GM12878 (cell line): ENCODE data around the gene DIP2C. TPM values are rescaled to one million over a fixed set of nuclear protein-coding genes. Genes with fewer than 3 reads are reported as not detected.

Experiments
- ATAC-seq: fragments of 200-7000 bp; cut with Tn5 transposase; 3 replicates; pipeline ENCODE4 v1.9.1; 2020; ENCODE audit warnings: mild to moderate bottlenecking, moderate library complexity
- BruUV-seq: library from RNA; stranded (reverse); fragments of 400-500 nt; replicated peaks from 2 replicates; lab custom pipeline; 2021; lab: Mats Ljungman, UMichigan
- CTCF ChIA-PET: fragments of 300-600 bp; sonication (Branson Sonifier 250); formaldehyde crosslinking; extraction: SDS; loops from one replicate; lab custom pipeline; 2021; ENCODE audit warnings: inconsistent platforms; lab: Yijun Ruan, JAX
- POLR2A ChIA-PET: fragments of 350-600 bp; formaldehyde crosslinking; extraction: SDS; loops from one replicate; lab custom pipeline; 2021; ENCODE audit warnings: inconsistent platforms; lab: Charles Lee
- RAD21 ChIA-PET: fragments of 300-600 bp; sonication (Branson Sonifier 250); formaldehyde crosslinking; loops from one replicate; lab custom pipeline; 2023; ENCODE audit warnings: antibody characterized with exemption; ENCODE audit not compliant: unreplicated experiment; lab: Charles Lee
- SMC1A ChIA-PET: fragments of 300-600 bp; sonication (Branson Sonifier 250); formaldehyde crosslinking; loops from one replicate; lab custom pipeline; 2023; ENCODE audit not compliant: unreplicated experiment, uncharacterized antibody; lab: Charles Lee
- DNase-seq: peaks from one replicate; pipeline ENCODE4 v3.0.0-alpha.2; 2011; ENCODE audit warnings: low read depth, low spot score
- FAIRE-seq: peaks from 3 replicates; lab custom pipeline; 2011; peaks lifted over from hg19 to GRCh38; lab: Jason Lieb, UNC
- H2AFZ ChIP-seq: 2 replicates; pipeline ENCODE4 v1.6.0; 2011; ENCODE audit warnings: low read depth, low read length, control low read depth; ENCODE audit not compliant: control insufficient read depth
- H3K27ac ChIP-seq: 2 replicates; pipeline ENCODE4 v1.5.1; 2011; ENCODE audit warnings: control low read depth; ENCODE audit not compliant: control insufficient read depth, insufficient read depth
- H3K27me3 ChIP-seq, 2 experiments: replicated peaks in 1 of 2; 2 replicates each; pipeline versions ENCODE4 v1.6.0 to v1.6.1; 2011; ENCODE audit warnings: low read length in 1 of 2; ENCODE audit not compliant: control insufficient read depth in 2 of 2, insufficient read depth in 2 of 2
- H3K36me3 ChIP-seq, 2 experiments: 2 replicates each; pipeline ENCODE4 v1.5.1; 2011; ENCODE audit warnings: low read length in 1 of 2; ENCODE audit not compliant: control insufficient read depth in 2 of 2, insufficient read depth in 2 of 2
- H3K4me1 ChIP-seq: 2 replicates; pipeline ENCODE4 v1.6.1; 2011; ENCODE audit warnings: mild to moderate bottlenecking, low read length, moderate library complexity, mixed read lengths; ENCODE audit not compliant: control insufficient read depth, insufficient read depth
- H3K4me2 ChIP-seq: 2 replicates; pipeline ENCODE4 v1.6.0; 2011; ENCODE audit warnings: control low read depth; ENCODE audit not compliant: control insufficient read depth, insufficient read depth
- H3K4me3 ChIP-seq: fragments of 200-600 bp; sonication (generic); 2 replicates; pipeline ENCODE4 v1.5.1; 2016
- H3K79me2 ChIP-seq: 2 replicates; pipeline ENCODE4 v1.6.0; 2011; ENCODE audit warnings: low read length; ENCODE audit not compliant: control insufficient read depth, insufficient read depth
- H3K9ac ChIP-seq: 2 replicates; pipeline ENCODE4 v1.8.0; 2011; ENCODE audit warnings: low read length, control low read depth, mixed read lengths; ENCODE audit not compliant: control insufficient read depth, insufficient read depth
- H3K9me3 ChIP-seq: replicated peaks from 3 replicates; pipeline ENCODE4 v1.5.1; 2011; ENCODE audit warnings: mild to moderate bottlenecking, low read length; ENCODE audit not compliant: control insufficient read depth, insufficient read depth
- H4K20me1 ChIP-seq: 2 replicates; pipeline ENCODE4 v1.6.0; 2011; ENCODE audit not compliant: control insufficient read depth, insufficient read depth
- CEBPB ChIP-seq, 2 experiments: fragments of 150-350 bp in 1 of 2; IDR thresholded peaks; 2 replicates each; pipeline ENCODE4 v1.6.1; 2012 to 2014; ENCODE audit warnings: low read depth in 2 of 2, low read length in 2 of 2, borderline replicate concordance in 1 of 2, inconsistent platforms in 1 of 2
- ESRRA ChIP-seq: IDR thresholded peaks from 2 replicates; pipeline ENCODE4 v1.6.1; 2012; ENCODE audit warnings: mild to moderate bottlenecking, low read length, improper control_type of control experiment
- FOXK2 ChIP-seq: fragments of 450-650 bp; IDR thresholded peaks from 2 replicates; pipeline ENCODE4 v1.6.1; 2017; ENCODE audit warnings: mild to moderate bottlenecking, moderate library complexity
- KLF5 ChIP-seq: fragments of 450-650 bp; IDR thresholded peaks from 2 replicates; pipeline ENCODE4 v1.6.1; 2014; ENCODE audit warnings: mild to moderate bottlenecking; ENCODE audit not compliant: partially characterized antibody
- NFYB ChIP-seq: IDR thresholded peaks from 2 replicates; pipeline ENCODE4 v1.6.1; 2011; ENCODE audit warnings: low read depth, mild to moderate bottlenecking, low read length, improper control_type of control experiment, moderate library complexity; ENCODE audit not compliant: insufficient read depth
- PAX5 ChIP-seq: IDR thresholded peaks from 2 replicates; pipeline ENCODE4 v1.6.1; 2011; ENCODE audit warnings: low read depth, low read length, borderline replicate concordance
- PML ChIP-seq: IDR thresholded peaks from 2 replicates; pipeline ENCODE4 v1.6.1; 2012; ENCODE audit warnings: low read length, inconsistent platforms
- RAD51 ChIP-seq: fragments of 450-650 bp; IDR thresholded peaks from 2 replicates; pipeline ENCODE4 v1.6.1; 2016; ENCODE audit warnings: moderate library complexity, mild to moderate bottlenecking, inconsistent platforms
- RELA ChIP-seq: fragments of 450-650 bp; IDR thresholded peaks from 2 replicates; pipeline ENCODE4 v1.8.0; 2014; ENCODE audit warnings: borderline replicate concordance; ENCODE audit not compliant: partially characterized antibody
- RUNX3 ChIP-seq: IDR thresholded peaks from 2 replicates; pipeline ENCODE4 v1.6.1; 2012; ENCODE audit warnings: low read length, inconsistent platforms
- SIN3A ChIP-seq: IDR thresholded peaks from 2 replicates; pipeline ENCODE4 v1.6.1; 2012; ENCODE audit warnings: low read depth, low read length, improper control_type of control experiment
- SIX5 ChIP-seq: IDR thresholded peaks from 2 replicates; pipeline ENCODE4 v1.6.1; 2011; ENCODE audit warnings: mild to moderate bottlenecking, low read depth, low read length, moderate library complexity; ENCODE audit not compliant: severe bottlenecking
- SMC3 ChIP-seq: IDR thresholded peaks from 2 replicates; pipeline ENCODE4 v1.6.1; 2011; ENCODE audit warnings: low read length, improper control_type of control experiment, borderline replicate concordance
- TAF1 ChIP-seq: IDR thresholded peaks from 2 replicates; pipeline ENCODE4 v1.6.1; 2011; ENCODE audit warnings: mild to moderate bottlenecking, low read depth, low read length, borderline replicate concordance
- TCF12 ChIP-seq: IDR thresholded peaks from 2 replicates; pipeline ENCODE4 v1.6.1; 2011; ENCODE audit warnings: low read depth, mild to moderate bottlenecking, low read length
- TCF7 ChIP-seq: IDR thresholded peaks from 2 replicates; pipeline ENCODE4 v1.6.1; 2014; ENCODE audit warnings: antibody characterized with exemption, borderline replicate concordance
- ZNF274 ChIP-seq: IDR thresholded peaks from one replicate; pipeline ENCODE4 v1.8.0; 2011; ENCODE audit not compliant: insufficient read length, insufficient read depth
- WGBS: methylation state at CpG from one replicate; pipeline ENCODE4 v1.1.6; 2016; ENCODE audit warnings: low lambda C conversion rate; ENCODE audit not compliant: insufficient replicate concordance, insufficient coverage; ENCODE audit errors: missing lambda C conversion rate; 5-methylcytosine and 5-hydroxymethylcytosine counted together
- in situ Hi-C: fragments of 300-500 bp; cut with MboI; formaldehyde crosslinking; loops from 9 replicates; pipeline ENCODE4 v1.14.3; 2018; ENCODE audit warnings: mixed read lengths
- intact Hi-C: fragments of 100-400 bp; cut with micrococcal nuclease; formaldehyde crosslinking; loops from one replicate; pipeline ENCODE4 v1.14.2; 2022; ENCODE audit not compliant: unreplicated experiment
- polyA plus RNA-seq, 11 experiments: library from polyadenylated mRNA; depleted of rRNA in 4 of 11; unstranded in 6 of 11; stranded (reverse) in 5 of 11; fragments of >200 nt; fragmentation: Nextera tagmentation in 4 of 11; fragmentation: Illumina TruSeq in 1 of 11; extraction: Ambion mirVana in 4 of 11; extraction: Trizol in 1 of 11; gene quantifications; 1 replicate in 1 of 11; 2 replicates in 10 of 11; pipeline versions ENCODE4 v1.2.1 to v1.2.3, GENCODE V29; 2011 to 2016; ENCODE audit warnings: inconsistent platforms in 2 of 11, missing spikeins in 2 of 11, low read depth in 1 of 11
- total RNA-seq, 4 experiments: library from RNA; depleted of rRNA in 3 of 4; stranded (reverse); fragments of >200 nt in 3 of 4; fragmentation: Illumina TruSeq in 1 of 4; extraction: Trizol in 1 of 4; gene quantifications; 2 replicates each; pipeline versions ENCODE4 v1.2.1 to v1.2.3, GENCODE V29; 2013 to 2021
- TF ChIP-seq, protein P1 (sequence below): fragments of 450-650 bp; formaldehyde crosslinking; IDR thresholded peaks from 2 replicates; pipeline ENCODE4 v1.4.0; 2022; ENCODE audit warnings: mild to moderate bottlenecking, moderate library complexity
- TF ChIP-seq, protein P2 (sequence below): fragments of 450-650 bp; IDR thresholded peaks from 2 replicates; pipeline ENCODE4 v1.6.1; 2018; ENCODE audit warnings: mild to moderate bottlenecking, low read depth, moderate library complexity; ENCODE audit not compliant: partially characterized antibody

The DIP2C gene
- total and polyA plus RNA-seq, 10 of the 15 experiments (the other 5 are each of a cell fraction or from before 2014, with no cell fraction given) = 0.01 to 0.10 (median 0.06) TPM

DNA sequence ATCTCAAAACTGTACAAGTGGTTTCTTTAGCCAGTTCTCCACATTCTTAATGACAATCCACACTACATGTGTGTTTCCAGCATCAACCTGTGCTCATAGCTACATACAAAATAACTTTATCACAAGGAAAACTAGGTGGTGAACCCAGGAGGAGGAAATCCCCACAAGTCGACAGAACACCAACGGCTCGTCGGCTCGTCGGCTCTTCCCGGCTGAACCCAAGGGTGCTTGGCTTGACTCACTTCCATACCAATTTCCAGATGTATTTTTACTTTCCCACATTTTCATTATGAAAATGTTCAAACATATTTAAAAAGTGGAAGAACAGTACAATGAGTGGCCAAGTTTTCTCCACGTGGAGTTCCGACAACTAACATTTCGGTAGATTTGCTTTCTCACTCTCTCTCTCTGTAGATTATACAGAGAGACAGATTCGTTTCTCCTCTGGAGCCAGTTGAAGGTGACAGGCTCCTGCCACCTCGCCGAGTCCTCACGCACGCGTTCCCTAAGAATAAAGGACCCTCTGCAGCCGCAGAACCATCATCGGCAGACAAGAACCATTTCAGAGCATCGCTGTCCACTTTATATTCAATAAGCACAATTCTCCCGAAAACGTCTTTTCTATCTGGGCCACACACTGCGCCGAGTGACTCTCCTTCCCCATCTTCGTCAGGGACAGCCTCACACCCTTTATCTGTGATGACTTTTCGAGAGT, 53.3 kb downstream of the DIP2C start:
- ChIA-PET SMC1A (interaction anchor here (0.7 kb wide), 1 partner anchor 1741 kb away, joined by 3 read pairs; no protein-coding TSS in a partner anchor), RAD21 (no interaction called here), POLR2A (no interaction called here), CTCF (no interaction called here)
- ATAC-seq = no peak
- Histone ChIP-seq H4K20me1 (no peaks in the 10 kb centered on the region), H3K9me3 (no peaks in the 10 kb centered on the region), H2AFZ (no peak overlapping the region), H3K27ac (no peak overlapping the region), H3K4me3 (no peak overlapping the region), H3K4me1 (no peaks in the 10 kb centered on the region), H3K9ac (no peak overlapping the region), H3K27me3 (no peaks in the 10 kb centered on the region; a peak in 2 of 4 replicates), H3K79me2 (no peaks in the 10 kb centered on the region), H3K36me3 (no peaks in the 10 kb centered on the region), H3K4me2 (no peak overlapping the region)
- DNase-seq = no peak
- no peak for FAIRE-seq
- no TSS peak for BruUV-seq
- in situ Hi-C loops = no loop called here
- WGBS = 76% methylated on average over 25 of the region's 25 CpGs
- intact Hi-C loops = no loop called here
- TF ChIP-seq PAX5 = no peak
- TF ChIP-seq, protein P1, sequence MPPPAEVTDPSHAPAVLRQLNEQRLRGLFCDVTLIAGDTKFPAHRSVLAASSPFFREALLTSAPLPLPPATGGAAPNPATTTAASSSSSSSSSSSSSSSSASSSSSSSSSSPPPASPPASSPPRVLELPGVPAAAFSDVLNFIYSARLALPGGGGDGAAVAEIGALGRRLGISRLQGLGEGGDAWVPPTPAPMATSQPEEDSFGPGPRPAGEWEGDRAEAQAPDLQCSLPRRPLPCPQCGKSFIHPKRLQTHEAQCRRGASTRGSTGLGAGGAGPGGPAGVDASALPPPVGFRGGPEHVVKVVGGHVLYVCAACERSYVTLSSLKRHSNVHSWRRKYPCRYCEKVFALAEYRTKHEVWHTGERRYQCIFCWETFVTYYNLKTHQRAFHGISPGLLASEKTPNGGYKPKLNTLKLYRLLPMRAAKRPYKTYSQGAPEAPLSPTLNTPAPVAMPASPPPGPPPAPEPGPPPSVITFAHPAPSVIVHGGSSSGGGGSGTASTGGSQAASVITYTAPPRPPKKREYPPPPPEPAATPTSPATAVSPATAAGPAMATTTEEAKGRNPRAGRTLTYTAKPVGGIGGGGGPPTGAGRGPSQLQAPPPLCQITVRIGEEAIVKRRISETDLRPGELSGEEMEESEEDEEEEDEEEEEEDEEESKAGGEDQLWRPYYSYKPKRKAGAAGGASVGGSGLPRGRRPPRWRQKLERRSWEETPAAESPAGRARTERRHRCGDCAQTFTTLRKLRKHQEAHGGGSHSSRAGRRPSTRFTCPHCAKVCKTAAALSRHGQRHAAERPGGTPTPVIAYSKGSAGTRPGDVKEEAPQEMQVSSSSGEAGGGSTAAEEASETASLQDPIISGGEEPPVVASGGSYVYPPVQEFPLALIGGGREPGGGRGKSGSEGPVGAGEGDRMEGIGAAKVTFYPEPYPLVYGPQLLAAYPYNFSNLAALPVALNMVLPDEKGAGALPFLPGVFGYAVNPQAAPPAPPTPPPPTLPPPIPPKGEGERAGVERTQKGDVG (CRISPR knock-in tag) = no peak
- no peak for TF ChIP-seq RELA
- no peak for TF ChIP-seq SIN3A
- no peak for TF ChIP-seq FOXK2
- no peak for TF ChIP-seq TCF7
- TF ChIP-seq SMC3 = no peak
- no peak for TF ChIP-seq PML
- no peak for TF ChIP-seq TAF1
- TF ChIP-seq RAD51 = no peak
- TF ChIP-seq NFYB = no peak
- no peak for TF ChIP-seq ZNF274
- TF ChIP-seq CEBPB (IDR thresholded peaks at IDR 0.05; ENCODE audit: borderline replicate concordance in 1 of 2, low read depth in 2 of 2, low read length in 2 of 2) = no peak
- no peak for TF ChIP-seq ESRRA
- no peak for TF ChIP-seq RUNX3
- TF ChIP-seq SIX5 = no peak
- no peak for TF ChIP-seq KLF5
- TF ChIP-seq, protein P2, sequence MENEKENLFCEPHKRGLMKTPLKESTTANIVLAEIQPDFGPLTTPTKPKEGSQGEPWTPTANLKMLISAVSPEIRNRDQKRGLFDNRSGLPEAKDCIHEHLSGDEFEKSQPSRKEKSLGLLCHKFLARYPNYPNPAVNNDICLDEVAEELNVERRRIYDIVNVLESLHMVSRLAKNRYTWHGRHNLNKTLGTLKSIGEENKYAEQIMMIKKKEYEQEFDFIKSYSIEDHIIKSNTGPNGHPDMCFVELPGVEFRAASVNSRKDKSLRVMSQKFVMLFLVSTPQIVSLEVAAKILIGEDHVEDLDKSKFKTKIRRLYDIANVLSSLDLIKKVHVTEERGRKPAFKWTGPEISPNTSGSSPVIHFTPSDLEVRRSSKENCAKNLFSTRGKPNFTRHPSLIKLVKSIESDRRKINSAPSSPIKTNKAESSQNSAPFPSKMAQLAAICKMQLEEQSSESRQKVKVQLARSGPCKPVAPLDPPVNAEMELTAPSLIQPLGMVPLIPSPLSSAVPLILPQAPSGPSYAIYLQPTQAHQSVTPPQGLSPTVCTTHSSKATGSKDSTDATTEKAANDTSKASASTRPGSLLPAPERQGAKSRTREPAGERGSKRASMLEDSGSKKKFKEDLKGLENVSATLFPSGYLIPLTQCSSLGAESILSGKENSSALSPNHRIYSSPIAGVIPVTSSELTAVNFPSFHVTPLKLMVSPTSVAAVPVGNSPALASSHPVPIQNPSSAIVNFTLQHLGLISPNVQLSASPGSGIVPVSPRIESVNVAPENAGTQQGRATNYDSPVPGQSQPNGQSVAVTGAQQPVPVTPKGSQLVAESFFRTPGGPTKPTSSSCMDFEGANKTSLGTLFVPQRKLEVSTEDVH = no peak
- no peak for TF ChIP-seq TCF12
